ENCODE results near the gene GARIN5A. TPM values are rescaled to one million over a fixed set of nuclear protein-coding genes. Genes with fewer than 3 reads are reported as not detected.

The GARIN5A gene
- total and polyA plus RNA-seq, 9 of the 15 experiments (the other 6 are each of a cell fraction or from before 2014, with no cell fraction given), result 0.10 to 0.82 (median 0.23) TPM; not detected in 2

Other genes with a start within 250 kb of the GARIN5A start
Only the 7 nearest of the 14 such genes appear.
- gene POLD1, start 92.5 kb downstream of the GARIN5A start, total RNA-seq (2014; rRNA removed), result 258 and 338 TPM in 2 replicates
- 15.3 and 28.3 TPM in 2 replicates for gene POLD1, start 92.5 kb downstream of the GARIN5A start, total RNA-seq (2014; rRNA removed; fragmentation: Illumina TruSeq; extraction: Trizol)
- gene POLD1, start 92.5 kb downstream of the GARIN5A start, total RNA-seq (2015; rRNA removed; fragmentation: Illumina TruSeq; extraction: Trizol), result 89.4 and 95.2 TPM in 2 replicates
- 296 and 312 TPM in 2 replicates for gene POLD1, start 92.5 kb downstream of the GARIN5A start, total RNA-seq (2021)
- 45.2 and 88.6 TPM in 2 replicates for gene POLD1, start 92.5 kb downstream of the GARIN5A start, polyA plus RNA-seq (2011; rRNA removed)
- 47.8 and 97.9 TPM in 2 replicates for gene POLD1, start 92.5 kb downstream of the GARIN5A start, polyA plus RNA-seq (2014; fragmentation: Illumina TruSeq; extraction: Trizol)
- gene POLD1, start 92.5 kb downstream of the GARIN5A start, polyA plus RNA-seq (2014; fragmentation: Nextera tagmentation; extraction: Ambion mirVana), result 1 to 10 TPM; 1.3 to 6.4 TPM
- gene POLD1, start 92.5 kb downstream of the GARIN5A start, polyA plus RNA-seq (2014; rRNA removed), result 161 and 163 TPM in 2 replicates
- gene SPIB, start 57.9 kb downstream of the GARIN5A start, total RNA-seq (2014; rRNA removed), result 0.33 and 0.45 TPM in 2 replicates
- gene SPIB, start 57.9 kb downstream of the GARIN5A start, total RNA-seq (2014; rRNA removed; fragmentation: Illumina TruSeq; extraction: Trizol), result 0.22 and 0.25 TPM in 2 replicates
- gene SPIB, start 57.9 kb downstream of the GARIN5A start, total RNA-seq (2015; rRNA removed; fragmentation: Illumina TruSeq; extraction: Trizol), result 0.40 and 0.45 TPM in 2 replicates
- 1.0 and 1.3 TPM in 2 replicates for gene SPIB, start 57.9 kb downstream of the GARIN5A start, total RNA-seq (2021)
- gene SPIB, start 57.9 kb downstream of the GARIN5A start, polyA plus RNA-seq (2011; rRNA removed), result 0.46 and 0.60 TPM in 2 replicates
- gene SPIB, start 57.9 kb downstream of the GARIN5A start, polyA plus RNA-seq (2014; fragmentation: Illumina TruSeq; extraction: Trizol), result 0.24 and 0.76 TPM in 2 replicates
- gene SPIB, start 57.9 kb downstream of the GARIN5A start, polyA plus RNA-seq (2014; fragmentation: Nextera tagmentation; extraction: Ambion mirVana), result under 1 TPM in 1 of 2 experiments, not detected in 1; 0.06 TPM
- gene SPIB, start 57.9 kb downstream of the GARIN5A start, polyA plus RNA-seq (2014; rRNA removed), result 0.53 and 0.92 TPM in 2 replicates
- not detected in 2 replicates for gene MYBPC2, start 44.0 kb downstream of the GARIN5A start, total RNA-seq (2014; rRNA removed)
- not detected in 2 replicates for gene MYBPC2, start 44.0 kb downstream of the GARIN5A start, total RNA-seq (2014; rRNA removed; fragmentation: Illumina TruSeq; extraction: Trizol)
- not detected in 2 replicates for gene MYBPC2, start 44.0 kb downstream of the GARIN5A start, total RNA-seq (2015; rRNA removed; fragmentation: Illumina TruSeq; extraction: Trizol)
- gene MYBPC2, start 44.0 kb downstream of the GARIN5A start, total RNA-seq (2021), result 0.04 TPM in 1 of 2 replicates, not detected in the other
- 0.14 and 0.19 TPM in 2 replicates for gene MYBPC2, start 44.0 kb downstream of the GARIN5A start, polyA plus RNA-seq (2011; rRNA removed)
- not detected in 2 replicates for gene MYBPC2, start 44.0 kb downstream of the GARIN5A start, polyA plus RNA-seq (2014; fragmentation: Illumina TruSeq; extraction: Trizol)
- gene MYBPC2, start 44.0 kb downstream of the GARIN5A start, polyA plus RNA-seq (2014; fragmentation: Nextera tagmentation; extraction: Ambion mirVana), result not detected
- gene MYBPC2, start 44.0 kb downstream of the GARIN5A start, polyA plus RNA-seq (2014; rRNA removed), result 0.01 TPM in 1 of 2 replicates, not detected in the other
- gene EMC10, start 341 bp downstream of the GARIN5A start, total RNA-seq (2014; rRNA removed), result 40.4 and 48.9 TPM in 2 replicates
- 6.1 and 7.4 TPM in 2 replicates for gene EMC10, start 341 bp downstream of the GARIN5A start, total RNA-seq (2014; rRNA removed; fragmentation: Illumina TruSeq; extraction: Trizol)
- 25.2 and 25.8 TPM in 2 replicates for gene EMC10, start 341 bp downstream of the GARIN5A start, total RNA-seq (2015; rRNA removed; fragmentation: Illumina TruSeq; extraction: Trizol)
- gene EMC10, start 341 bp downstream of the GARIN5A start, total RNA-seq (2021), result 42.5 and 46.0 TPM in 2 replicates
- 12.4 and 13.7 TPM in 2 replicates for gene EMC10, start 341 bp downstream of the GARIN5A start, polyA plus RNA-seq (2011; rRNA removed)
- gene EMC10, start 341 bp downstream of the GARIN5A start, polyA plus RNA-seq (2014; fragmentation: Illumina TruSeq; extraction: Trizol), result 13.1 and 27.3 TPM in 2 replicates
- 1 to 10 TPM; 1.4 to 2.9 TPM for gene EMC10, start 341 bp downstream of the GARIN5A start, polyA plus RNA-seq (2014; fragmentation: Nextera tagmentation; extraction: Ambion mirVana)
- 34.5 and 38.2 TPM in 2 replicates for gene EMC10, start 341 bp downstream of the GARIN5A start, polyA plus RNA-seq (2014; rRNA removed)
- gene JOSD2, start 34.3 kb upstream of the GARIN5A start, total RNA-seq (2014; rRNA removed), result 12.0 and 15.5 TPM in 2 replicates
- 0.55 and 0.61 TPM in 2 replicates for gene JOSD2, start 34.3 kb upstream of the GARIN5A start, total RNA-seq (2014; rRNA removed; fragmentation: Illumina TruSeq; extraction: Trizol)
- gene JOSD2, start 34.3 kb upstream of the GARIN5A start, total RNA-seq (2015; rRNA removed; fragmentation: Illumina TruSeq; extraction: Trizol), result 3.1 and 4.5 TPM in 2 replicates
- 13.6 and 17.8 TPM in 2 replicates for gene JOSD2, start 34.3 kb upstream of the GARIN5A start, total RNA-seq (2021)
- gene JOSD2, start 34.3 kb upstream of the GARIN5A start, polyA plus RNA-seq (2011; rRNA removed), result 3.3 and 3.8 TPM in 2 replicates
- 1.3 and 3.3 TPM in 2 replicates for gene JOSD2, start 34.3 kb upstream of the GARIN5A start, polyA plus RNA-seq (2014; fragmentation: Illumina TruSeq; extraction: Trizol)
- under 1 TPM; 0.06 to 0.95 TPM for gene JOSD2, start 34.3 kb upstream of the GARIN5A start, polyA plus RNA-seq (2014; fragmentation: Nextera tagmentation; extraction: Ambion mirVana)
- gene JOSD2, start 34.3 kb upstream of the GARIN5A start, polyA plus RNA-seq (2014; rRNA removed), result 12.5 and 14.4 TPM in 2 replicates
- not detected in 2 replicates for gene ASPDH, start 37.1 kb upstream of the GARIN5A start, total RNA-seq (2014; rRNA removed)
- not detected in 2 replicates for gene ASPDH, start 37.1 kb upstream of the GARIN5A start, total RNA-seq (2014; rRNA removed; fragmentation: Illumina TruSeq; extraction: Trizol)
- gene ASPDH, start 37.1 kb upstream of the GARIN5A start, total RNA-seq (2015; rRNA removed; fragmentation: Illumina TruSeq; extraction: Trizol), result not detected in 2 replicates
- not detected in 2 replicates for gene ASPDH, start 37.1 kb upstream of the GARIN5A start, total RNA-seq (2021)
- not detected in 2 replicates for gene ASPDH, start 37.1 kb upstream of the GARIN5A start, polyA plus RNA-seq (2011; rRNA removed)
- not detected in 2 replicates for gene ASPDH, start 37.1 kb upstream of the GARIN5A start, polyA plus RNA-seq (2014; fragmentation: Illumina TruSeq; extraction: Trizol)
- not detected for gene ASPDH, start 37.1 kb upstream of the GARIN5A start, polyA plus RNA-seq (2014; fragmentation: Nextera tagmentation; extraction: Ambion mirVana)
- gene ASPDH, start 37.1 kb upstream of the GARIN5A start, polyA plus RNA-seq (2014; rRNA removed), result not detected in 2 replicates
- gene LRRC4B, start 91.6 kb upstream of the GARIN5A start, total RNA-seq (2014; rRNA removed), result 2.9 TPM in 2 replicates
- 0.10 and 0.18 TPM in 2 replicates for gene LRRC4B, start 91.6 kb upstream of the GARIN5A start, total RNA-seq (2014; rRNA removed; fragmentation: Illumina TruSeq; extraction: Trizol)
- 1.1 TPM in 2 replicates for gene LRRC4B, start 91.6 kb upstream of the GARIN5A start, total RNA-seq (2015; rRNA removed; fragmentation: Illumina TruSeq; extraction: Trizol)
- 9.5 and 9.6 TPM in 2 replicates for gene LRRC4B, start 91.6 kb upstream of the GARIN5A start, total RNA-seq (2021)
- gene LRRC4B, start 91.6 kb upstream of the GARIN5A start, polyA plus RNA-seq (2011; rRNA removed), result 3.0 and 4.0 TPM in 2 replicates
- 0.21 and 2.7 TPM in 2 replicates for gene LRRC4B, start 91.6 kb upstream of the GARIN5A start, polyA plus RNA-seq (2014; fragmentation: Illumina TruSeq; extraction: Trizol)
- gene LRRC4B, start 91.6 kb upstream of the GARIN5A start, polyA plus RNA-seq (2014; fragmentation: Nextera tagmentation; extraction: Ambion mirVana), result not detected
- gene LRRC4B, start 91.6 kb upstream of the GARIN5A start, polyA plus RNA-seq (2014; rRNA removed), result 2.0 and 3.1 TPM in 2 replicates